Kidney (tissue), 14 donors: ENCODE results near the gene KCNJ15. TPM values are rescaled to one million over a fixed set of nuclear protein-coding genes. Genes with fewer than 3 reads are reported as not detected.
A peak's percentile ranks its signal among the peaks of the same experiment; 100 is the strongest.

Experiments used
- DNase-seq, 5 donors: peaks; one replicate each; pipeline ENCODE4 v3.0.0-alpha.2; 2013 to 2020
- FAIRE-seq: peaks from 2 replicates; lab custom pipeline; 2012; peaks lifted over from hg19 to GRCh38; lab: Jason Lieb, UNC
- H3K27ac ChIP-seq, 2 donors: one replicate each; pipeline ENCODE4 v1.7.0; 2013; ENCODE audit warnings: low read depth in 2 of 2, low read length in 2 of 2, inconsistent platforms in 1 of 2
- H3K27me3 ChIP-seq: one replicate; pipeline ENCODE4 v1.7.1; 2013; ENCODE audit warnings: low read length, inconsistent platforms; ENCODE audit not compliant: control insufficient read depth, insufficient read depth
- H3K36me3 ChIP-seq, 3 donors: one replicate each; pipeline versions ENCODE4 v1.7.0 to v1.7.1; 2013; ENCODE audit warnings: low read length in 3 of 3, control low read depth in 1 of 3, inconsistent platforms in 1 of 3; ENCODE audit not compliant: insufficient read depth in 3 of 3, control insufficient read depth in 2 of 3
- H3K4me1 ChIP-seq, 3 donors: one replicate each; pipeline versions ENCODE4 v1.7.0 to v1.7.1; 2013; ENCODE audit warnings: low read length in 3 of 3, inconsistent platforms in 1 of 3, low read depth in 1 of 3; ENCODE audit not compliant: control insufficient read depth in 2 of 3, insufficient read depth in 2 of 3
- H3K4me3 ChIP-seq, 3 donors: one replicate each; pipeline versions ENCODE4 v1.7.0 to v1.8.1; 2013; ENCODE audit warnings: low read length in 3 of 3, control low read depth in 1 of 3, inconsistent platforms in 1 of 3
- H3K9ac ChIP-seq, 3 donors: one replicate each; pipeline versions ENCODE4 v1.7.0 to v1.7.1; 2013; ENCODE audit warnings: low read length in 3 of 3, control low read depth in 1 of 3, inconsistent platforms in 1 of 3
- H3K9me3 ChIP-seq, 3 donors: one replicate each; pipeline versions ENCODE4 v1.7.0 to v1.7.1; 2013; ENCODE audit warnings: low read length in 3 of 3, control low read depth in 1 of 3, inconsistent platforms in 1 of 3; ENCODE audit not compliant: control insufficient read depth in 2 of 3, insufficient read depth in 1 of 3
- CTCF ChIP-seq: IDR thresholded peaks from 3 replicates; pipeline ENCODE4 v1.5.1; 2012; ENCODE audit warnings: mild to moderate bottlenecking, moderate library complexity, borderline replicate concordance; ENCODE audit not compliant: insufficient read depth; ENCODE audit errors: extremely low read depth
- intact Hi-C: fragments of 100-400 bp; cut with DNase I; formaldehyde crosslinking; loops from one replicate; pipeline ENCODE4 v1.11.1; 2022
- polyA plus RNA-seq: library from polyadenylated mRNA; stranded (reverse); fragments of 350-450 nt; fragmentation: Illumina TruSeq; extraction: RNeasy Lipid Tissue Mini Kit (QIAGEN cat#74804); gene quantifications from one replicate; pipeline ENCODE4 v1.2.3, GENCODE V29; 2014; ENCODE audit warnings: low read depth, low replicate concordance; ENCODE audit not compliant: insufficient read depth
- total RNA-seq: library from RNA; stranded (reverse); fragmentation: NEBNext Ultra II Directional; extraction: Animal tissue kit (Norgen Biotek cat#: 25700); gene quantifications from one replicate; pipeline ENCODE4 v1.2.1, GENCODE V29; 2021
- donor health status: control.
- donor health status: control.
- donor health status: control.
- donor health status: control.
- donor health status: control.
- donor health status: DM: yes; HTN: yes; CAD: no.
- donor health status: Normal renal cell carcinoma (clear cell type).

The KCNJ15 gene
- total and polyA plus RNA-seq, 2 donors from 2014 or later = 102 to 142 TPM

DNA sequence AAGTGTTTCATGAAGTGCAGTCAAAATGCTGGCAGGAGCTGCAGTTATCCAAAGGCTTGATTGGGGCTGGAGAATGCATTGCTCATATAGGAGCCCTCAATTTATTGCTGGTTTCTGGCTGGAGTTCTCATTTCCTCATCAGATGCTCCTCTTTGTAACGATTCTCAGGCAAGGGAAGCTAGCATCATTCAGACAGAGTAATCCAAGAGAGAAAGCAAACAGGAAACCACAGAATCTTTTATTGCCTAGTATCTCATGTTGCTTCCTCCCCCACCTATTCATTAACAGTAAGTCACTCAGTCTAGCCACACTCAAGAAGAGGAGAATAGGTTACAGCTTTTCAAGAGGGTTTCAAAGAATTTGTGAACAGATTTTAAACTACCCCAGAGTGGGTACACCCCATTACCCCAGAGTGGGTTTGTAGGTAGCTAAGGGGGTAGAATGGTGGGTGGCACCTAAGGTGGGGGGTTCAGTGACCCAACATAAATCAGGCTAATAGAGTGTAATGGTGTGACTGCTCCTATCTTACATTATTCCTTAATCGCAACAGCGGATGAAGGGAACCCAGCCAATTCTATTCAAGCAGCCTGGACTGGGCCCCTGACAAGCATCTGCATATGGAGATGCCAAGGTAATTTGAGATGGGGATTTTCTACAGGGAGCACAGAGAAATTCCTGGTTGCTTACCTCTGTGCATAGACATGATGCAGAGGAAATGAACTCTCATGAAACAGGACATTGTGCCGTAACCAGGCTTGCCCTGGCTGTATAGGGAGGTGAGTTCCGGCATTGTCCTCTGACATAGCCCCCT is 67.1 kb downstream of the KCNJ15 start:
- intact Hi-C loops = no loop called here
- no peaks in the 10 kb centered on the region for H3K27me3 ChIP-seq
- peak in 3 of 5 donors; percentile 75 to 93 (median 86) for DNase-seq
- FAIRE-seq = no peak
- no peak overlapping the region for H3K27ac ChIP-seq
- peaks cover 8 to 12% (median 12%) of the 10 kb centered on the region in 3 donors for H3K4me1 ChIP-seq
- H3K9me3 ChIP-seq = no peaks in the 10 kb centered on the region
- H3K36me3 ChIP-seq = no peaks in the 10 kb centered on the region
- H3K9ac ChIP-seq = no peak overlapping the region
- TF ChIP-seq CTCF = no peak
- H3K4me3 ChIP-seq = no peak overlapping the region

GRCh38 chr21:38325216-38325615 is 68.4 kb downstream of the KCNJ15 start:
- Histone ChIP-seq H3K9me3 (no peaks in the 10 kb centered on the region), H3K27me3 (no peaks in the 10 kb centered on the region), H3K9ac (no peak overlapping the region), H3K4me3 (no peak overlapping the region), H3K27ac (no peak overlapping the region), H3K36me3 (no peaks in the 10 kb centered on the region), H3K4me1 (peaks cover 8 to 12% (median 12%) of the 10 kb centered on the region in 3 donors)
- no peak for TF ChIP-seq CTCF
- no peak for DNase-seq
- no peak for FAIRE-seq
- intact Hi-C loops = no loop called here

GRCh38 chr21:38325731-38326420 is 69.1 kb downstream of the KCNJ15 start:
- no peaks in the 10 kb centered on the region for H3K9me3 ChIP-seq
- no peaks in the 10 kb centered on the region for H3K36me3 ChIP-seq
- FAIRE-seq (no peak), DNase-seq (no peak)
- H3K27ac ChIP-seq = peak overlapping the region in 1 of 2 donors; percentile 19
- H3K4me3 ChIP-seq = no peak overlapping the region
- peaks cover 8 to 12% (median 12%) of the 10 kb centered on the region in 3 donors for H3K4me1 ChIP-seq
- intact Hi-C loops = no loop called here
- H3K27me3 ChIP-seq = no peaks in the 10 kb centered on the region
- no peak overlapping the region for H3K9ac ChIP-seq
- no peak for TF ChIP-seq CTCF
